ENCODE data around the gene SCN1B.
A peak's percentile ranks its signal among the peaks of the same experiment; 100 is the strongest.
"Not testable (repeated sequence)": the region's sequence is repeated elsewhere in the genome, so short reads cannot be mapped to it uniquely, and the experiment has no call there.

SCN1B gene

DNA sequence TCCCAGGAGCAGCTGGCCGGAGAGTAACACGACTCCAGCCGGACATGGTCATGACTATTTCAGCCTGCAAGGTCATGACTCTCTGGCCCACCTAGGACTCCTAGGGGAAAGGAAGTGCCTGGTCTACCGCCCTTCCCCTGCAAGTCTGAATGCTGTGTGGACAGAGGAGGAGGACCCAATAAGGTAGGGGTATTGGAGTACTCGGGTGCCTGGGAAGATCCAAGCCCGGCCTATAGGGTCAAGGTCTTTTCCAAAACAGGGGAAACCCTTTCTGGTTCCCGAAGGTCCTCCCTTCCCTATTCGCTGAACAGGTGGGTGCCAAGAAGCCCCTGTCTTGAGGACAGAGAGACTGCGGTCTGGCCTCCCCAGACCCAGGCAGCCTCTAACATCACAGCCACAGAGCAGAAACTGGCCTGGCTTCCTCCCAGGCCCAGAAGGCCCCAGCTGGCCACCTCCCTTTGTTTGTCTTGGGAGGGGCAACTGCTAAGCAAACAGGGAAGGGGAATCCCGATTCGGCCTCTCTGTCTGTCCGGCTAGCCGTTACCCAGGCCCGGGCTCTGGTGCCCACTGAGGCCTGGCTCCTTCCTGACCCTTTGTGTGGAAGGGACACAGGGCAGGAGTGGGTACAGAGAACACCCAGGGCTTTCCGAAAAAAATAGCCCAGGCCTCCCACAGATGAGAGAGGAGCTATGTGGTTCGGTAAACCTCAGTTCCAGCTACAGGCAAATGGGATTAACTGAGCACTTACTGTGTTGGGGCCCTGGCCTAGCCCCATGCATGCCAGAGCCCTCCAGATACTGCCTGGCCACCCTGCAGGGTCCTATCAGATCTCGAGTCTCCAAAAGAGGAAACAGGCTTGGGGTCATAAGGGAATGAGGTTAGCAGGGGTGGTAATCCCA, 35.4 kb upstream of the SCN1B start:
- no peak overlapping the region for H3K4me3 ChIP-seq (ENCODE audit: low read depth, low read length)

DNA sequence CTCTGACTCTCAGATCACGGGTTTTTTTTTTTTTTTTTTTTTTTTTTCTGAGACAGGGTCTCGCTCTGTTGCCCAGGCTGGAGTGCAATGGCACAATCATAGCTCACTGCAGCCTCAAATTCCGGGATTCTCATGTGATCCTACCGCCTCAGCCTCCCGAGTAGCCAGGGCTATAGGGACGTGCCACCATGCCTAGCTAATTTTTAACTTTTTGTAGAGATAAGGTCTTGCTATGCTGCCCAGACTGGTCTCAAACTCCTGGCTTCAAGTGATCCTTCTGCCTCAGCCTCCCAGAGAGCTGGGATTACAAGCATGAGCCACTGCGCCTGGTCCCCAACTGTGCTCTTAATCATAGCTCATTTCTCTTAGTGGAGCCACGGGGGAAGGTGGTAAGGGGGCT, 34.7 kb upstream of the SCN1B start:
- TF ChIP-seq, protein P1, sequence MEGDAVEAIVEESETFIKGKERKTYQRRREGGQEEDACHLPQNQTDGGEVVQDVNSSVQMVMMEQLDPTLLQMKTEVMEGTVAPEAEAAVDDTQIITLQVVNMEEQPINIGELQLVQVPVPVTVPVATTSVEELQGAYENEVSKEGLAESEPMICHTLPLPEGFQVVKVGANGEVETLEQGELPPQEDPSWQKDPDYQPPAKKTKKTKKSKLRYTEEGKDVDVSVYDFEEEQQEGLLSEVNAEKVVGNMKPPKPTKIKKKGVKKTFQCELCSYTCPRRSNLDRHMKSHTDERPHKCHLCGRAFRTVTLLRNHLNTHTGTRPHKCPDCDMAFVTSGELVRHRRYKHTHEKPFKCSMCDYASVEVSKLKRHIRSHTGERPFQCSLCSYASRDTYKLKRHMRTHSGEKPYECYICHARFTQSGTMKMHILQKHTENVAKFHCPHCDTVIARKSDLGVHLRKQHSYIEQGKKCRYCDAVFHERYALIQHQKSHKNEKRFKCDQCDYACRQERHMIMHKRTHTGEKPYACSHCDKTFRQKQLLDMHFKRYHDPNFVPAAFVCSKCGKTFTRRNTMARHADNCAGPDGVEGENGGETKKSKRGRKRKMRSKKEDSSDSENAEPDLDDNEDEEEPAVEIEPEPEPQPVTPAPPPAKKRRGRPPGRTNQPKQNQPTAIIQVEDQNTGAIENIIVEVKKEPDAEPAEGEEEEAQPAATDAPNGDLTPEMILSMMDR (IDR thresholded peaks at IDR 0.05; ENCODE audit: low read depth, low read length) = no peak
- Histone ChIP-seq H3K9me3 (ENCODE audit: severe bottlenecking) (peaks cover 11% of the 10 kb centered on the region), H3K36me3 (no peaks in the 10 kb centered on the region), H3K4me3 (ENCODE audit: low read depth, low read length) (no peak overlapping the region), H3K27ac (no peak overlapping the region), H3K27me3 (ENCODE audit: insufficient read depth, low read depth, severe bottlenecking) (no peaks in the 10 kb centered on the region)
- DNase-seq = no peak

More for the DNA sequence above, 35.4 kb upstream of the SCN1B start:
- H3K9me3 ChIP-seq (ENCODE audit: severe bottlenecking) = peaks cover 11% of the 10 kb centered on the region
- no peaks in the 10 kb centered on the region for H3K36me3 ChIP-seq
- H3K27me3 ChIP-seq (ENCODE audit: insufficient read depth, low read depth, severe bottlenecking) = no peaks in the 10 kb centered on the region
- TF ChIP-seq, protein P1 (IDR thresholded peaks at IDR 0.05; ENCODE audit: low read depth, low read length) = no peak
- no peak for DNase-seq
- no peak overlapping the region for H3K27ac ChIP-seq

GRCh38 chr19:34997071-34997617, 33.1 kb upstream of the SCN1B start:
- no peak for DNase-seq
- peaks cover 8% of the 10 kb centered on the region for H3K9me3 ChIP-seq (ENCODE audit: severe bottlenecking)
- no peak overlapping the region for H3K4me3 ChIP-seq (ENCODE audit: low read depth, low read length)
- H3K36me3 ChIP-seq = peaks cover 5% of the 10 kb centered on the region
- H3K27me3 ChIP-seq (ENCODE audit: insufficient read depth, low read depth, severe bottlenecking) = no peaks in the 10 kb centered on the region
- TF ChIP-seq, protein P1 (IDR thresholded peaks at IDR 0.05; ENCODE audit: low read depth, low read length) = no peak
- H3K27ac ChIP-seq = no peak overlapping the region

DNA sequence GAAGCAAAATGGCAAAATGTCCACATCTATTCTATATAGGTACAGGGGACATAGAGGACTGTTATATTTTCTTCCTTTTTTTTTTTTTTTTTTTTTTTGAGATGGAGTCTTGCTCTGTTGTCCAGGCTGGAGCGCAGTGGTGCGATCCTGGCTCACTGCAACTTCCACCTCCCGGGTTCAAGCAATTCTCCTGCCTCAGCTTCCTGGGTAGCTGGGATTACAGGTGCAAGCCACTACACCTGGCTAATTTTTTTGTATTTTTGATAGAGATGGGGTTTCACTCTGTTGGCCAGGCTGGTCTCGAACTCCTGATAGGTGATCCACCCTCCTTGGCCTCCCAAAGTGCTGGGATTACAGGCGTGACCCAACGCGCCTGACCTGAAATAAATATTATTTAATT, 32.0 kb upstream of the SCN1B start:
- H3K27ac ChIP-seq; DNase-seq; H3K9me3 ChIP-seq (ENCODE audit: severe bottlenecking); H3K27me3 ChIP-seq (ENCODE audit: insufficient read depth, low read depth, severe bottlenecking); H3K4me3 ChIP-seq (ENCODE audit: low read depth, low read length): not testable (repeated sequence)
- peaks cover 15% of the 10 kb centered on the region for H3K36me3 ChIP-seq

- H3K9me3 ChIP-seq (ENCODE audit: severe bottlenecking) = peaks cover 8% of the 10 kb centered on the region
- H3K27me3 ChIP-seq (ENCODE audit: insufficient read depth, low read depth, severe bottlenecking) = no peaks in the 10 kb centered on the region
- peak overlapping the region; percentile 98 for H3K27ac ChIP-seq
- peaks cover 18% of the 10 kb centered on the region for H3K36me3 ChIP-seq
- TF ChIP-seq, protein P1 (IDR thresholded peaks at IDR 0.05; ENCODE audit: low read depth, low read length) = no peak
- peak overlapping the region; percentile 70 for H3K4me3 ChIP-seq (ENCODE audit: low read depth, low read length)
- peak; percentile 49 for DNase-seq
These were observed 31.3 kb upstream of the SCN1B start for GRCh38 chr19:34998777-34999497.

Data from WERI-Rb-1 (cell line).